Measurements from ENCODE around the gene NEURL4.

NEURL4 gene

GRCh38 chr17:7330638-7331015, 1.5 kb upstream of the NEURL4 start:
- ChIA-PET CTCF (interaction anchor here (0.7 kb wide), 1 partner anchor 17 kb away, joined by 3 read pairs; no protein-coding TSS in a partner anchor), POLR2A (ENCODE audit: low non-redundant PET) (interaction anchor here (0.6 kb wide), 1 partner anchor 10 kb away, joined by 3 read pairs; no protein-coding TSS in a partner anchor)
- DNase-seq (ENCODE audit: low spot score), result no peak
- TF ChIP-seq, protein P1, sequence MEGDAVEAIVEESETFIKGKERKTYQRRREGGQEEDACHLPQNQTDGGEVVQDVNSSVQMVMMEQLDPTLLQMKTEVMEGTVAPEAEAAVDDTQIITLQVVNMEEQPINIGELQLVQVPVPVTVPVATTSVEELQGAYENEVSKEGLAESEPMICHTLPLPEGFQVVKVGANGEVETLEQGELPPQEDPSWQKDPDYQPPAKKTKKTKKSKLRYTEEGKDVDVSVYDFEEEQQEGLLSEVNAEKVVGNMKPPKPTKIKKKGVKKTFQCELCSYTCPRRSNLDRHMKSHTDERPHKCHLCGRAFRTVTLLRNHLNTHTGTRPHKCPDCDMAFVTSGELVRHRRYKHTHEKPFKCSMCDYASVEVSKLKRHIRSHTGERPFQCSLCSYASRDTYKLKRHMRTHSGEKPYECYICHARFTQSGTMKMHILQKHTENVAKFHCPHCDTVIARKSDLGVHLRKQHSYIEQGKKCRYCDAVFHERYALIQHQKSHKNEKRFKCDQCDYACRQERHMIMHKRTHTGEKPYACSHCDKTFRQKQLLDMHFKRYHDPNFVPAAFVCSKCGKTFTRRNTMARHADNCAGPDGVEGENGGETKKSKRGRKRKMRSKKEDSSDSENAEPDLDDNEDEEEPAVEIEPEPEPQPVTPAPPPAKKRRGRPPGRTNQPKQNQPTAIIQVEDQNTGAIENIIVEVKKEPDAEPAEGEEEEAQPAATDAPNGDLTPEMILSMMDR (conservative IDR thresholded peaks at IDR 0.05; ENCODE audit: low read depth), result no peak
- peak overlapping the region; percentile 93 for H3K27ac ChIP-seq

GRCh38 chr17:7329997-7330637, 982 bp upstream of the NEURL4 start:
- POLR2A ChIA-PET (ENCODE audit: low non-redundant PET), result interaction anchor here (0.5 to 1.3 kb wide), 5 partner anchors 20 to 633 kb away, joined by 3 to 5 read pairs (median 3); no protein-coding TSS in a partner anchor
- TF ChIP-seq, protein P1 (conservative IDR thresholded peaks at IDR 0.05; ENCODE audit: low read depth), result no peak
- CTCF ChIA-PET, result interaction anchor here (0.7 to 1.0 kb wide), 4 partner anchors 13 to 18 kb away, joined by 3 to 6 read pairs (median 3); no protein-coding TSS in a partner anchor
- H3K27ac ChIP-seq, result peak overlapping the region; percentile 93
- peak; percentile 94 for DNase-seq (ENCODE audit: low spot score)

GRCh38 chr17:7329374-7329996, 350 bp upstream of the NEURL4 start:
- H3K27ac ChIP-seq, result peak overlapping the region; percentile 93
- POLR2A ChIA-PET (ENCODE audit: low non-redundant PET), result interaction anchor here (0.7 to 1.3 kb wide), 5 partner anchors 21 to 633 kb away, joined by 3 to 5 read pairs (median 3); no protein-coding TSS in a partner anchor
- peak; percentile 98 for DNase-seq (ENCODE audit: low spot score)
- CTCF ChIA-PET, result interaction anchor here (0.9 to 1.0 kb wide), 3 partner anchors 12 to 19 kb away, joined by 3 to 6 read pairs (median 3); no protein-coding TSS in a partner anchor
- TF ChIP-seq, protein P1 (conservative IDR thresholded peaks at IDR 0.05; ENCODE audit: low read depth), result no peak

DNA sequence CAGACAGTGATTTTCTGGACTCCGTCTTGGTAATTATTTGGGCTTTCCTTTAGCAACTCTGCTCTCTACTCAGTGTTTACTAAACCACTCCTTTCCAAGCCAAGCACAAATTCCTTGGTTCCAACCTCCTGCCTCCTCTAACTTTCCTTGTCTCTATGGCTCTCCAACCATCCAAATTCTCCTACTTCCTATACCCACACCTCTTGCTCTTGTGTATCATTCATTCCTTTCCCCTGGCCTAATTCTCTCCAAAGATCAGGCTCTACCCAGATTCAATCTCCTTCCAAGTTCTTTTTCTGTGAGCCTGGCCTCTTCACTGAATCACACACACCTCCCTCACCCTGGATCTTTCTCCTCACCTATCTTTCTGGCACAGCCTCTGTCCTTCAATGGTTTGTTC, 1.1 kb downstream of the NEURL4 start:
- CTCF ChIA-PET, result no interaction called here

GRCh38 chr17:7327501-7327900, 1.6 kb downstream of the NEURL4 start:
- TF ChIP-seq, protein P1 (conservative IDR thresholded peaks at IDR 0.05; ENCODE audit: low read depth), result no peak
- peak overlapping the region; percentile 25 for H3K27ac ChIP-seq
- POLR2A ChIA-PET (ENCODE audit: low non-redundant PET), result interaction anchor here (0.6 kb wide), 1 partner anchor 23 kb away, joined by 7 read pairs; no protein-coding TSS in a partner anchor
- CTCF ChIA-PET, result no interaction called here
- no peak for DNase-seq (ENCODE audit: low spot score)

More for the DNA sequence above, 1.1 kb downstream of the NEURL4 start:
- DNase-seq (ENCODE audit: low spot score), result no peak
- POLR2A ChIA-PET (ENCODE audit: low non-redundant PET), result no interaction called here
- peak overlapping the region; percentile 93 for H3K27ac ChIP-seq
- TF ChIP-seq, protein P1 (conservative IDR thresholded peaks at IDR 0.05; ENCODE audit: low read depth), result no peak

GRCh38 chr17:7327056-7327455, 2.1 kb downstream of the NEURL4 start:
- peak overlapping the region; percentile 25 for H3K27ac ChIP-seq
- ChIA-PET CTCF (no interaction called here), POLR2A (ENCODE audit: low non-redundant PET) (interaction anchor here (0.6 kb wide), 1 partner anchor 24 kb away, joined by 7 read pairs; no protein-coding TSS in a partner anchor)
- DNase-seq (ENCODE audit: low spot score), result no peak
- TF ChIP-seq, protein P1 (conservative IDR thresholded peaks at IDR 0.05; ENCODE audit: low read depth), result no peak
